MM.1S (cell line): Measurements from ENCODE around the gene SLC25A1.

Experiments used
- EZH2 ChIP-seq: fragments of 300-600 bp; sonication (generic); optimal IDR thresholded peaks from 2 replicates; pipeline ENCODE3; 2017; ENCODE audit warnings: low read depth, mild to moderate bottlenecking, antibody characterized with exemption, low read length, mixed read lengths
- EZH2phosphoT487 ChIP-seq: fragments of 300-600 bp; sonication (generic); IDR thresholded peaks from 2 replicates; pipeline ENCODE4 v1.6.1; 2018; ENCODE audit warnings: antibody characterized with exemption, low read length
- TF ChIP-seq, protein P1 (sequence below): fragments of 300-600 bp; sonication (generic); IDR thresholded peaks from 2 replicates; pipeline ENCODE4 v1.5.1; 2016; ENCODE audit warnings: antibody characterized with exemption, low read length, mixed read lengths

DNA sequence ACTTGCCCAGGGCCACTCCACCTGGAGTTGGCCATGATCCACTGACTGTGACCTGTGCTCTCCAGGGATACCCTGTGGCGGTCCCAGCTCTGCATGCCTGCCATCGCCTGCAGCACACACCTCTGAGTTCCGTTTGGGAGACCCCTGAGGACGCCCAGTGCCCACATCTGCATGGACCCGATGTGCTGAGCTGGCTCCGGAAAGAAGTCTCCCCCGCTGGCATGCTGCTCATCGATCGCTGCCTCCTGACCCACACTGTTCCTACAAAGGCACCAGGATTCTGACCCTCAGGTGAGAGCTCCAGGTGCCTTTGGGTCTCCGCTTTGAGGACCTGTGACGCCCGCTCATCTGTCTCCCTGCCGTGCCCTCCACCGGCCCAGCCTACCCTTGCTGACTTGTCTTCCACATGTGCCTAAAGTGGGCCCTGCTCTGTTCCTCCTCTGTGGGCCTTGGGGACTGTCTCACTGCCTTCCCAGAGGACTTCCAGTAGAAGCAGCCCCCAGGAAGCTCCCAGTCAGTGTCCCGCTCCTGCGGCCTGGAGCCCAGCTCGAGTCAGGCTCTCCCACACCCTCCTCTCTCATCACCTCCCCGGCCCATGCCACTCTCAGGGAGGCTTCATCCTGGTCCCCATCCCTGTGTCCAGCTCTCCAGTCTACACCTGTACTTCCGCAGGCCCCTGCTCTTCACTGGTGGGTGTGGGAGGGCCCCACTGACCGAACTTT, 5.9 kb upstream of the SLC25A1 start:
- TF ChIP-seq EZH2 (no peak), EZH2phosphoT487 (no peak)
- TF ChIP-seq, protein P1, sequence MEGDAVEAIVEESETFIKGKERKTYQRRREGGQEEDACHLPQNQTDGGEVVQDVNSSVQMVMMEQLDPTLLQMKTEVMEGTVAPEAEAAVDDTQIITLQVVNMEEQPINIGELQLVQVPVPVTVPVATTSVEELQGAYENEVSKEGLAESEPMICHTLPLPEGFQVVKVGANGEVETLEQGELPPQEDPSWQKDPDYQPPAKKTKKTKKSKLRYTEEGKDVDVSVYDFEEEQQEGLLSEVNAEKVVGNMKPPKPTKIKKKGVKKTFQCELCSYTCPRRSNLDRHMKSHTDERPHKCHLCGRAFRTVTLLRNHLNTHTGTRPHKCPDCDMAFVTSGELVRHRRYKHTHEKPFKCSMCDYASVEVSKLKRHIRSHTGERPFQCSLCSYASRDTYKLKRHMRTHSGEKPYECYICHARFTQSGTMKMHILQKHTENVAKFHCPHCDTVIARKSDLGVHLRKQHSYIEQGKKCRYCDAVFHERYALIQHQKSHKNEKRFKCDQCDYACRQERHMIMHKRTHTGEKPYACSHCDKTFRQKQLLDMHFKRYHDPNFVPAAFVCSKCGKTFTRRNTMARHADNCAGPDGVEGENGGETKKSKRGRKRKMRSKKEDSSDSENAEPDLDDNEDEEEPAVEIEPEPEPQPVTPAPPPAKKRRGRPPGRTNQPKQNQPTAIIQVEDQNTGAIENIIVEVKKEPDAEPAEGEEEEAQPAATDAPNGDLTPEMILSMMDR = no peak
